GM21381 (cell line): ENCODE results near the gene IL1R1.
"Not testable (repeated sequence)": the region's sequence is repeated elsewhere in the genome, so short reads cannot be mapped to it uniquely, and the experiment has no call there.

Experiments used
- ATAC-seq: cut with Tn5 transposase; IDR thresholded peaks from one replicate; pipeline ENCODE4 v1.9.1; 2021; ENCODE audit warnings: mild to moderate bottlenecking, moderate library complexity; ENCODE audit not compliant: unreplicated experiment

IL1R1 gene

GRCh38 chr2:102110596-102111334, 31.8 kb upstream of the IL1R1 start:
- peak; percentile 45 for ATAC-seq

GRCh38 chr2:102111823-102112222, 30.7 kb upstream of the IL1R1 start:
- no peak for ATAC-seq

GRCh38 chr2:102112271-102112670, 30.3 kb upstream of the IL1R1 start:
- no peak for ATAC-seq

DNA sequence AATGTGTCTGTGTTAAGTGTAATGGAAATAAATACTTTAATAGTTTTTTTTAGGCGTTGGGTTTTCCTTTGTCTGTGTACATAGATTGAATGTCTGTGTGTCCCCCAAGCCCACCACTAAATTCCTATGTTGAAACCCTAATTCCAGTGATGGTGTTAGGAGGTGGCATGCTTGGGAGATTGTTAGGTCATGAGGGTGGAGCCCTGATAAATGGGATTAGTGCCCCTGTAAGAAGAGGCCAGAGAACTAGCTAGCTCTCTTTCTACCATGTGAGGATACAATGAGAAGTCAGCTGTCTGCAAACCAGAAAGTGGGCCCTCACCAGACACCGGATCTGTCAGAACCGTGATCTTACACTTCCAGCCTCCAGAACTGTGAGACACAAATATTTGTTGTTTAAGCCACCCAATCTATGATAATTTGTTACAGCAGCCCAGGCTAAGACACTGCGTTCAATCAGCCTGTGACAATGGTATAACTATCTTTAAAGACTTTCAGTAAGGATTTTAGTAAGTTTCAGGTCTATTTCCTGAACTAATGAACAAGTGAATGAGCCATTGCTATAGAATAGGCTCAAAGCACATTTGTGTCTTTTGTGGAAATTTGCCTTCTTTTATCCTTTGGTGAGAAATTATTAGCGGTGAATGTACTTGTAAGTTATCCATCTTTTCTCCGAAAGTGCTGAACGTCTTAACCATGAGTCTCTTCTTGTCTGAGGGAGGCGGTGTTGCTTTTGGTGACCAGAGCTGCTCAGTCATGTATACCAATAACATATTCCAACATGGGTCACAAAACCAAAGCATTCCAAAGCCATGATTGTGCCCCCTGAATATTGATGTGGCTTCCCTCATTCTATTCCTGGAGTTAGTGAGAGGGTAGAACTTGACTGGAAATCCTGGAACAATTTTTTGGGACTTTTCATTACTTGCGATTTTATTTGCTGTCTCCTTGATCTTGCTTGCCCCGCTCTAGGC, 29.6 kb upstream of the IL1R1 start:
- no peak for ATAC-seq

DNA sequence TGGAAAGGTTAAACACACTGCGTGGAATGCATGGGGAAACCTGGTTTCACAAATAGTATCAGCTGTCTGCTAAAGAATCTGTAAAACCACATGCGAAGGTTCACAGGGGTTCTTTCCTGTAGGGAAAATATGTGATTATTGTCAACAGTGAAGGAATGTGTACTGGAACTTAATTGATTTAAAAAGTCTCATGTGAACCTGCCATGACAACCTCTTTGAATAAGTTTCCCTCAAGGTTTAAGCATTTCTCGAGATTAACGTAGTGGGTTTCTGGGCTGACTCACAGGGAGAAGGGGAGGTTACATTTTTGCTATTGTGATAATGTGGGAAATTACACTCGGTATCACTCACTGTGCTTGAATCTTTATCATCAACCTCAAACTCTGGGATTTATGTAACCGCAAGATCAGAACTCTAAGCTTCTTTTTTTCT, 28.2 kb upstream of the IL1R1 start:
- ATAC-seq, result no peak

DNA sequence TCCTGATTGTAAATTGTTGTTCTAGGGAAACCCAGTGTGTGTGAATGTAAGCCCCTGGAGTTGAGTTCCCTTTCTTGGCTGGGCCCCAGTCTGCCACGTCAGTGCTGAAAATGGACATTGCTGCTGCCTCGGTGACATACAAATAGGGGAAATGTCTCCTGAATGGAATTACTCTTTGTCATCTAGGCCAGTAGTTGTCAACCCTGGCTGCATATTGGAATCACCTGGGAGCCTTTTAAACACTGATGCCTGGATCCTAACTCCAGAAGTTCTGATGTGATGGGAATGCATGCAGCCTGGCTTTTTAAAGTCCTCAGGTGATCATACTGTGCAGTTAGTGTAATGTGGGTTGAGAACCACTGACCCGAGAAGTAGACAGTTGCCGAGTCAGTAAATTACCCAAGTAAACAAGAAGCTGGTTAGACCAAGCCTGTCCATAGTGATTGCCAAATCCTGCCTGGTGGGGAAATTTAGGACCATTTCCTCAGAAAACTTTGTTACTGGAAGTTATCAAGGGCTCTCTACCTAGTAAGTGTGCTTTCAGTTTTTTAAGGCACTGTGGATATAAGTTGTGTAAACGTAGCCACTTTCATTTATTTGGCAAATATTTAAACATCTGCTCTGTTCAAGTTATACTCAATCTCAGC, 27.6 kb upstream of the IL1R1 start:
- ATAC-seq, result no peak

DNA sequence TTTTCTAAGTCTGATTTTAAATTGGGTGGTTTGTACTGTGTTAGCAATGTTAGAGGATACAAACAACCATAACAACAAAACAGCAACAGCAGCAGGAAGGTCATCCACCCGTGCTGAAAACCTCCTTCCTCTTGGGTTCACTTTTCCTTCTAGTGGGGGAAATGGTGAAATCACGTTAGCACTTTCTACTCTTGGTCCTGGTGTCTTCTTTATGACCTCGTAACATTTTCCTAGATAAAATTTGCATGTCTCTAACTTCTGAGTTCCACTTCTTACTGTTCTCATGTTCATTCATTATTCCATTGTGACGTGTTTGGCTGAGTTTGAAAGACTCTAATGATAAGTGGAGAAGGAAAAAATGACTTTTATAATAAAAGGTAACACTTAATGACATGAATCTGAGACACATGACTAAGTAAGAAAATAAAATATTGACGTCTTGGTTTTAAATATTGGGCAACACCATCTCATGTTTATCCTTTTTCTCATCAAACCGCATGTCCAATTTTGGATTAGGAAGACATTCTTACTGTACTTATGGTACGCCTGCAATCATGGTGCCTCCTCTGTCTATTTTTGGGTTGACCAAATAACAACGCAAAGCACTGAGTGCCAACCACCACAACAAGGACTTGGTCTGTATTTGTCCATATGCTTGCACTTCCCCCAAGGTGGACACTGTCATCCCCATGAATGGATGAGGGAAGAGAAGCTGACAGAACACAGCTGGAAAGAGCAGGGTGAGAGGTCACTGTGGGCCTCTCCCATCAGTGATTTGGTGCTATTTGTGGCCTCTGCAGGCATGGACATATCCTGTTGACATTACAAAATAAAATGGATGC, 25.7 kb upstream of the IL1R1 start:
- no peak for ATAC-seq

GRCh38 chr2:102117472-102117858, 25.1 kb upstream of the IL1R1 start:
- no peak for ATAC-seq

- ATAC-seq, result no peak
Observed at GRCh38 chr2:102119255-102119654, 23.3 kb upstream of the IL1R1 start.

GRCh38 chr2:102120261-102120660, 22.3 kb upstream of the IL1R1 start:
- ATAC-seq, result no peak

DNA sequence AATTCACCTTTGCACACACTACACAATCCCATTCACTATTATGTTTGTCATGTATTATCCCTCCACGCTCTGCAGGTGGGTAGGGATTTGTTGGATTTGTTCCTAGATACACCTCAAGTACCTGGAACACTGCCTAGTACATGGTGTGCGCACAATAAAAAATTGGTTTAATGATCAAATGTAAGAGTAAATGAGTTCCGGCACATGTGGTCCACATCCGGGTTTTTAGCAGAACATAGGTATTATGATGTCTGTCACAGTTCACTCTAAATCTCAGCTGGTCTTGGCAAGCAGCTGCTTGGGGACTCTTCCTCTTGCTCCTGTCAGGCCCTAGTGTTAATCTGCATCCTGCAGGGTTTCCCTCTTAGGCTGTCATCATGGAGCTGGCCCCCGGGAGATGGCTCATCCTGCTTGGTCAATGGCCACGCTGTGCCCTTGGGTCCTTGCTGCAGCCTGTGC, 21.8 kb upstream of the IL1R1 start:
- no peak for ATAC-seq

DNA sequence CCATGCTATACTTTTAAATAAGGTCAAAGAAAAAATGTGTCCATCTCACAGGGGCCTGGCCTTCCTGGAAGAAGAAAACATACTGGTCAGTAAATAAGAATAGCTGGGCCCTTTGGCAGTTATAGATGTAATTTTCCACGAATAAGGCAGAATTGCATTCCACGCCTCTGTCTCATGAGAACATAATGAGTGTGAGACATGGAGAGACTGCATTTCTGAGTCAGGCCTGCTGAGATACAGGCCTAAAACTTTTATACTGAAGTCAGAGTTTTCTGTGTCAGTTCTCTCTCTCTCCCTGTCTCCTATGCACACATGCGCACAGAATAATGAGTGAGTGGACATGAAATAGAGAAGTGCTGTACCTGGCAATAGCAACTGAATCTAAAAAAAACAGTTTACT, 20.4 kb upstream of the IL1R1 start:
- ATAC-seq, result no peak

DNA sequence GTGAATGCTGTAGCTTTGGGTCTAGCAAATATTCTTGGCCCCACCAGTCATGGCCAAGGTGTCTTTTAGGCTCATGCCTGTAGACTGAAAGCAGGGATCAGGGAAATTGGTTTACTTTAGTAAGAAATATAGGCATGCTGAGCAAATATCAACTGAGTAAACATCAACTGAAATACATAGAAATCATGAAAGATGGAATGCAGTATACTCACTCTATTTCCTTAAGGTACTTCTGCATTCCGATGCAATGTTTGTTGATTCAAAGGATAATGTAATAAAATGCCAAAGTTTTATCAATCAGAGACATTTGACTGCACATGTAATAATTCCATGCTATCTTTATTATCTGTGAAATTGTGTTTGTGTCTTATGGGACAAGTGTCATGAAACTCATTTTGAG, 19.6 kb upstream of the IL1R1 start:
- no peak for ATAC-seq

- not testable (repeated sequence) for ATAC-seq
Observed at GRCh38 chr2:102124421-102124820, 18.1 kb upstream of the IL1R1 start.

- no peak for ATAC-seq
Observed at GRCh38 chr2:102126169-102126568, 16.4 kb upstream of the IL1R1 start.

- no peak for ATAC-seq
Observed at GRCh38 chr2:102126660-102127059, 15.9 kb upstream of the IL1R1 start.

DNA sequence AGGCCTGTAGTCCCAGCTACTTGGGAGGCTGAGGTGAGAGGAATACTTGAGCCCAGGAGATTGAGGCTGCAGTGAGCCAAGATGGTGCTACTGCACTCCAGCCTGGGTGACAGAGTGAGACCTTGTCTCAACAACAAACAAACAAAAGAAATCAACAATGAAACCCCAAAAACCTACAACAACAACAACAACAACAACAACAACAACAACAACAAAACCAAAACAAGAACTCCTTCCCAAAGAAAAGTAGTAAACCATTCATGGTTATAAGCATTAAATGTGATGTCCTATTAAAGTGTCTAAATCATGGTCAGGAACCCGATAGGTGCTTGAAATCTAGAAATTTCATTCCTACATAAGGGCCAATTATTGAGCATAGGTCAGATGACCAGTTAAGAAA, 13.5 kb upstream of the IL1R1 start:
- no peak for ATAC-seq

GRCh38 chr2:102129951-102130646, 12.4 kb upstream of the IL1R1 start:
- ATAC-seq, result no peak

- ATAC-seq, result no peak
Observed at GRCh38 chr2:102130647-102130991, 11.9 kb upstream of the IL1R1 start.

GRCh38 chr2:102131564-102131963, 11.0 kb upstream of the IL1R1 start:
- no peak for ATAC-seq
